NAMALWA (cell line): ENCODE data around the gene GPATCH3.
"Not testable (repeated sequence)": the region's sequence is repeated elsewhere in the genome, so short reads cannot be mapped to it uniquely, and the experiment has no call there.

Experiments
- DNase-seq: peaks from one replicate; pipeline ENCODE4 v3.0.0-alpha.2; 2015; ENCODE audit warnings: low spot score

The GPATCH3 gene

GRCh38 chr1:26900001-26900814 is at the start of gene GPATCH3:
TSS of gene GPATCH3 (minus strand) at chr1:26900467. CDS start at chr1:26900442, 25 bp downstream.
- peak; percentile 93 for DNase-seq

- no peak for DNase-seq
These were observed 49.7 kb upstream of the GPATCH3 start for GRCh38 chr1:26949926-26950319.

- no peak for DNase-seq
These were observed 49.1 kb upstream of the GPATCH3 start for GRCh38 chr1:26949266-26949925.

- not testable (repeated sequence) for DNase-seq
These were observed 48.4 kb upstream of the GPATCH3 start for GRCh38 chr1:26948725-26949057.

GRCh38 chr1:26946270-26946669 is 46.0 kb upstream of the GPATCH3 start:
- no peak for DNase-seq

GRCh38 chr1:26945728-26946127 is 45.5 kb upstream of the GPATCH3 start:
- no peak for DNase-seq

GRCh38 chr1:26945138-26945537 is 44.9 kb upstream of the GPATCH3 start:
- no peak for DNase-seq

- DNase-seq = no peak
These were observed 42.4 kb upstream of the GPATCH3 start for GRCh38 chr1:26942656-26943055.

- DNase-seq = no peak
These were observed 41.0 kb upstream of the GPATCH3 start for GRCh38 chr1:26941311-26941710.

- DNase-seq = no peak
These were observed 38.4 kb upstream of the GPATCH3 start for GRCh38 chr1:26938659-26939025.

- DNase-seq = no peak
These were observed 37.9 kb upstream of the GPATCH3 start for GRCh38 chr1:26938004-26938658.

GRCh38 chr1:26936823-26937222 is 36.6 kb upstream of the GPATCH3 start:
- no peak for DNase-seq

- DNase-seq = peak; percentile 50
These were observed 32.3 kb upstream of the GPATCH3 start for GRCh38 chr1:26932531-26932930.

GRCh38 chr1:26923711-26924110 is 23.4 kb upstream of the GPATCH3 start:
- no peak for DNase-seq

GRCh38 chr1:26922901-26923300 is 22.6 kb upstream of the GPATCH3 start:
- DNase-seq = no peak

GRCh38 chr1:26922431-26922729 is 22.1 kb upstream of the GPATCH3 start:
- DNase-seq = no peak

GRCh38 chr1:26921540-26922430 is 21.5 kb upstream of the GPATCH3 start, which contains the start of gene NUDC:
TSS of gene NUDC (plus strand) at chr1:26921743. CDS start at chr1:26921849, 106 bp downstream.
- DNase-seq = peak; percentile 98

- no peak for DNase-seq
These were observed 20.9 kb upstream of the GPATCH3 start for GRCh38 chr1:26921126-26921539.

GRCh38 chr1:26915204-26915842 is 15.1 kb upstream of the GPATCH3 start:
- DNase-seq = no peak

- DNase-seq = peak; percentile 46
These were observed 13.7 kb upstream of the GPATCH3 start, which contains the start of gene NR0B2 for GRCh38 chr1:26913754-26914619. TSS of gene NR0B2 (minus strand) at chr1:26913975. CDS start at chr1:26913940, 35 bp downstream.

GRCh38 chr1:26913389-26913753 is 13.1 kb upstream of the GPATCH3 start:
- DNase-seq = no peak
